ENCODE data around the gene WDR70. TPM values are rescaled to one million over a fixed set of nuclear protein-coding genes. Genes with fewer than 3 reads are reported as not detected.
"Not testable (repeated sequence)": the region's sequence is repeated elsewhere in the genome, so short reads cannot be mapped to it uniquely, and the experiment has no call there.

WDR70 gene
- total RNA-seq = 19.7 and 27.7 TPM in 2 replicates

GRCh38 chr5:37379100-37379628, at the start of gene WDR70:
Gene WDR70 (plus strand): TSS chr5:37379318. CDS start chr5:37379368, 50 bp downstream.
- DNase-seq (ENCODE audit: low read depth in 2 of 2) = peak; percentile 85 to 93

DNA sequence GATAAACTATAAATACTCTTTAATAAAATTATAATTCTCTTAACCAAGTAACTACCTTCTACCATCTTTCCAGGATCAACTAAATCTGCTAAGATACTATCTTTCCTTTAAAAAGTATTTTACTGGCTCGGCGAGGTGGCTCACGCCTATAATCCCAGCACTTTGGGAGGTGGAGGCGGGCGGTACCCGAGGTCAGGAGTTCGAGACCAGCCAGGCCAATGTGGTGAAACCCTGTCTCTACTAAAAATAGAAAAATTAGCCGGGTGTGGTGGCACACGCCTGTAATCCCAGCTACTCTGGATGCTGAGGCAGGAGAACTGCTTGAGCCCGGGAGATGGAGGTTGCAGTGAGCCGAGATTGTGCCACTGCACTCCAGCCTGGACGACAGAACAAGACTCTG, 44.4 kb upstream of the WDR70 start:
- DNase-seq (ENCODE audit: low read depth in 2 of 2) = not testable (repeated sequence)

DNA sequence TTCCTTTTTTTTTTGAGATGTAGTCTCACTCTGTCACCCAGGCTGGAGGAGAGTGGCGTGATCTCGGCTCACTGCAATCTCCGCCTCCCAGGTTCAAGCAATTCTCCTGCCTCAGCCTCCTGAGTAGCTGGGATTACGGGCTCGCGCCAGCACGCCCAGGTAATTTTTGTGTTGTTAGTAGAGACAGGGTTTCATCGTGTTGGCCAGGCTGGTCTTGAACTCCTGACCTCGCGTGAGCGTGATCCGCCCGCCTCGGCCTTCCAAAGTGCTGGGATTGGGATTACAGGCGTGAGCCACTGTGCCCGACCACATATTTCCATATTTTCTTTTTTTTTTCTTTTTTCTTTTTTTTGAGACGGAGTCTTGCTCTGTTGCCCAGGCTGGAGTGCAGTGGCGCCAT, 36.4 kb upstream of the WDR70 start:
- DNase-seq (ENCODE audit: low read depth in 2 of 2) = not testable (repeated sequence)

- DNase-seq (ENCODE audit: low read depth in 2 of 2) = no peak
Measured at GRCh38 chr5:37355161-37355560, 24.0 kb upstream of the WDR70 start.

DNA sequence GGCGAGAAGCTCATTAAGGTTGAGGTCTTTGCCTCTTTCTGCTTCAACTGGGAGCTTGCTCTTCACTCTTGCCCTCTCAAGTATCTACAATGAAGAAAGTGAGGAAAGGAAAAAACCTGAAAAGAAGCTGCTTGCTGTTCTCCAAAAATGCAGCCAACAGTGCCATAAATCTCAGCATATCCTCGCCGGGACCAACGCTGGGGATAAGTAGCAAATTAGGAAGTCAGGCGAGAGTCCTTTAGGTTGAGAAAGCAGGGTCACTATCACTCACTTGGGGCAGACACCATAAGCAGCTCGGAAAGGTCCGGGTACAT, 8.6 kb upstream of the WDR70 start:
- DNase-seq (ENCODE audit: low read depth in 2 of 2) = no peak

DNA sequence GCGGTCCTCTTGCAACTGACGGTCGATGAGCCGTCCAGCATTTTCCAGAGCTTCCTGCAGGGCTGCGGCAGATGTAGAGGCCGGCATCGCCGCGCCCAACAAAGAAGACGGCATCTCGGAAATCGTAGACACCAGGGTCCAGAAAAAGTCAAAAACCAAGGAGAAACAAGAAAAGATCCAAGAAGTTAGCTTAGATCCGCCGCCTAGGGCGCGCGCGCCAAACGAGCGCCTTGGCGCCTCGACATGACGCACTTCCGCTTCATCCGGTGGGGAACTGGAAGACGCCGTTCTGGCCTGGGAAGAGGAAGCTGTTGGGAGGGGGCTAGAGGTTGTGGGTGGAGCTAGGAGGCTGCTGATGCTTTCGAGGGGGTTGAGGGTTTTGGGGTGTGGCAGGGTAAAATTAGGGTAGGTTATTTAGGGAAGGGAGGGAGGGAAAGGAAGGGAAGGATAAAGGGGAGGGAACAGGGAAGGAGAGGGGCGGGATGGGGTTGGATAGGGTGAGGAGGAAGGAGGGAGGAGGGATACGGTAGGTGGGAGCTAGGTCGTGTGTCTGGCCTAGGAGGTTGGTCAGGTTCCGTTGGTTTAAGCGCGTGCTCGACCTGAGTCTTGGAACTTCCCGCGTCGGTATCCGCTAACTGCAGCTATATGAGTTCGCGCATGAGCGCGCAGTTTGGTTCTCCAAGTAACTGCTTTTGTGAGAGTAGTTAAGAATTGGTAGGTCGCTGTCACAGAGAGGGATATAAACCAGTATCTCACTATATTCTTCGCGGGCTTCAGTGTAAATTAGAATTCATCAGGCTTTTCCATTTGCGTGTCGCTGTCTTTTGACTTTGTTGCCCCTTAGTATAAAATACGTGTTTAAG, 8.0 kb upstream of the WDR70 start, which contains the start of gene NUP155:
Gene NUP155, minus strand, starts transcription at position 243 of the 863 bp plus-strand sequence. Its CDS starts 129 bp downstream, at position 114.
- peak; percentile 81 to 95 for DNase-seq (ENCODE audit: low read depth in 2 of 2)

DNA sequence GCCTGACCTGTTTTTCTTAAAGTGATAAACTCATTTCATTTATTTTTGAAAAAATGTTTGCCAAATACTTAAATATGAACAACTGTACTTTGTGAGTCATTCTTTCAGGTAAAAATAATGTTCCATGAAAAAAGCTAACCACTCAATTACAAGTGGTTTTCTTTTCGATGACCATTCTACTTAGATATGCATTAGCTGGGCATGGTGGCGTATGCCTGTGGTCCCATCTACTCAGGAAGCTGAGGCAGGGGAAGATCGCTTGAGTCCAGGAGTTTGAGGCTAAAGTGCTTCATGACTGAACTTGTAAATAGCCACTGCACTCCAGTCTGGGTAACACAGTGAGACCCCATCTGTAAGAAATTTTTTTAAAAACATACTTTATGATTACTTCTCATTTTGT, 4.0 kb upstream of the WDR70 start:
- DNase-seq (ENCODE audit: low read depth in 2 of 2) = no peak

GRCh38 chr5:37378066-37378465, 1.1 kb upstream of the WDR70 start:
- DNase-seq (ENCODE audit: low read depth in 2 of 2) = not testable (repeated sequence)

DNA sequence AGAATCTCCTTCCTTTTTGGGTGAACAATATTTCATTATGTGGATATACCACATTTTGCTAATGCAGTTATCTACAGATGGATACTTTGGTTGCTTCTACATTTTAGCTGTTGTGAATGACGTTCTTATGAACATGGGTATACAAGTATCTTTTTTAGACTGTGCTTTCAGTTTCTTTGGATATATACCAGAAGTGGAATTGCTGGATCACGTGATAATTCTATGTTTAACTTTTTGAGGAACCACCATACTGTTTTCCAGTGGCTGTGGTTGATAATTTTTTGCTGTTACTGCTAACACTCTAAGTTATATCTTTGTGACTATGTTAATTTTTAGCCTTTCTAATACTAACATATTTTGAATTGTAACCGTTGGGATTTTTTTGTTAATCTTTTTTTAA, 12.5 kb downstream of the WDR70 start:
- no peak for DNase-seq (ENCODE audit: low read depth in 2 of 2)

GRCh38 chr5:37396352-37396751, 17.2 kb downstream of the WDR70 start:
- no peak for DNase-seq (ENCODE audit: low read depth in 2 of 2)

DNA sequence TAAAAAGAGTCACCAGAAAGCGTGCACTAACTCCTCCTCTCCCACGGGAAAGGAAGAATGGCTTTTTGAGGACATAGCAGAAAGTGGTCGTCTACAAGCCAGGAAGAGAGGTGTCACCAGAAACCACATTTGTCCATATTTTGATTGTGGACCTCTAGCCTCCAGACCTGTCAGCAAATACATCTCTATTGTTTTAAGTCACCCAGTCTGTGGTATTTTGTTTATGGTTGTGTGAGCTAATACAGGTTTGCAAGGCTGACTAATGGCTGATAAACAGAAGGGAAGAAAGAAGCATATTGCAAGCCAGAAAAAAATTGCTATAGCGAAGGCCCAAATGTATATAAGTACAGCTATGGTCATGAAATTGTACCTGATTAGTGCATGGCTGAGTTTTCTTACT, 21.4 kb downstream of the WDR70 start:
- no peak for DNase-seq (ENCODE audit: low read depth in 2 of 2)

DNA sequence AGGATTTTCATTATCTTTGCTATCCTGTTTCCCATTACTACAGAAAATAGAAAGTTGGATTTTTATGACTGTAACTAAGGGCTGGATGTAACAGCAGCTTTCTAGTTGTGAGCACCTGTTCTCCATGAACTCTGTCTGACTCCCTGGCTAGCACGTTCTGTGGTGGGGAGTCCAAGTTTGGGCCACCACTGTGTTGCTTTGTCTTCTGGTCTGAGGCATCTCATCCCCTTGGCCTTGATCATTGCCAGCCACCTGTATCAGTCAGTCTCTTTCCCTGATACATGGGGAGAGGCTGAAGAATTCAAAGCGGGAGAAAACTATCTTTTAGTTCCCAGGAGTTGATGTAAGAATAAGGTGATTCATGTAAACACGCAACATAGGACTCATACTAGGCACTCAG, 33.4 kb downstream of the WDR70 start:
- no peak for DNase-seq (ENCODE audit: low read depth in 2 of 2)

GRCh38 chr5:37415456-37415855, 36.3 kb downstream of the WDR70 start:
- not testable (repeated sequence) for DNase-seq (ENCODE audit: low read depth in 2 of 2)

GRCh38 chr5:37417347-37417746, 38.2 kb downstream of the WDR70 start:
- DNase-seq (ENCODE audit: low read depth in 2 of 2) = no peak

DNA sequence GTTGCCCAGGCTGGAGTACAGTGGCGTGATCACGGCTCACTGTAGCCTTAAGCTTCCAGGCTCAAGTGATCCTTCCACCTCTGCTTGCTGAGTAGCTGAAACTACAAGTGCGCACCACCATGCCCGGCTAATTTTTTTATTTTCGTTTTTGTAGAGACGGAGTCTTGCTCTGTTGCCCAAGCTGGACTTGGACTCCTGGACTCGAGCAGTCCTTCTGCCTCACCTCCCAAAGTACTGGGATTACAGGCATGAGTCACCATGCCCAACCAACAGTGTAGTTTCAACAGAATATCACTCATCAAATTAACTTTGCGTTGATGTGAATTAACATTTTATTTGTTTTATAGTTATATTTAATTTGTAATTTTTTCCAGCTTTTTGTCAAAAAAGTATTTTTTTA, 45.3 kb downstream of the WDR70 start:
- no peak for DNase-seq (ENCODE audit: low read depth in 2 of 2)

DNA sequence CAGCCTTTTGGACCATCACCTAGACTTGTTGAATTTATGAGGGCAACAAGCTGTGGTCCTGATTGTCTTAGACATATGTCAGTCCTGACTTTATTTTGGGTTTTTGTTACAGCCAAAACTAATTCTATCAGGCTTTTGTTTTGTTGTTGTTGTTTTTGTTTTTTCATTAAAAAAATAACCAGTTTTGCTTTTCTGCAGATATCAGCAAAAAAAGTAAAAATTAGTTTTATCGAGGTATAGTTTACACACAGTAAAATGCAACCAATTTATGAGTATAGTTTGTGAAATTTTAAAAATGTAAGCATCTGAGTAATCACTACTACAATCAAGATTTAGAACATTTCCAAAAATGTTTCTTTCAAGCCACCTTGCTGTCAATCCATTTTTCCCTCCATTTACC, 48.9 kb downstream of the WDR70 start:
- no peak for DNase-seq (ENCODE audit: low read depth in 2 of 2)

GRCh38 chr5:37435261-37435660, 56.1 kb downstream of the WDR70 start:
- DNase-seq (ENCODE audit: low read depth in 2 of 2) = no peak

DNA sequence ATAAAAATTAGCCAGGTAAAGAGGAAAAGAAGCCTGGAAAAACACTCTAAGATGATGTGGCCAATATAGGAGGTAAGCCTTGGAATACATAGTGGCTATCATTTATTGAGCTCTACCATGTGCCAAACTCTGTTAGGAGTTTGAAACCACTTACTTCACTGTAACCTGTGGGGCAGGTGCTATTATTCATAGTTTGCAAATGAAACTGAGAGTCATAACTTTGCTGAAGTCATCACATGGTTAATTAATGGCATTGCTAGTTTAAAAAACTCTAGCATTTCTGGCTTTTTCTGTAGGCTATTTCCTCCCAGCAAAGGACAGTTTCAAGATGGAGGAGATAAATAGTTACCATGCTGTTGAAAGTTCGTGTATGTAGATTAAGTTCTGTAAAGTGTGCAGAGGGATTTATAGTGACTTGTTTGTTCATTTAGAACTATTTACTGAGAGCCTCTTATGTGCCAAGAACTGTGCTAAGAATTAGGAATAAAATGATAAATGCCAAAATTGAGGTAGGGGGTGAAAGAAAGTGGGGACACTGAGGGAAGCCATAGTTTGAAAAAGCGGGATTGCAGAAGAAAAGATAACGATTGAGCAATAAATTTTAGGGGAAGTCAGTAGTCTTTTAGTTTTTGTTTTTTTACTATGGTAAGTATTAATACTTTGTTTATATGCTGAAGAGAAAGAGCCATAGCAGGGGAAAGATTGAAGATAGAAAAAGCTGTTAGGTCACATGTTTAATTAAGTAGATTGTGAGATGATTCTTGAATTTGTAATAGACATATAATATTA, 57.2 kb downstream of the WDR70 start:
- no peak for DNase-seq (ENCODE audit: low read depth in 2 of 2)

GRCh38 chr5:37437711-37438110, 58.6 kb downstream of the WDR70 start:
- peak in 1 of 2 donors; percentile 1 for DNase-seq (ENCODE audit: low read depth in 2 of 2)

DNA sequence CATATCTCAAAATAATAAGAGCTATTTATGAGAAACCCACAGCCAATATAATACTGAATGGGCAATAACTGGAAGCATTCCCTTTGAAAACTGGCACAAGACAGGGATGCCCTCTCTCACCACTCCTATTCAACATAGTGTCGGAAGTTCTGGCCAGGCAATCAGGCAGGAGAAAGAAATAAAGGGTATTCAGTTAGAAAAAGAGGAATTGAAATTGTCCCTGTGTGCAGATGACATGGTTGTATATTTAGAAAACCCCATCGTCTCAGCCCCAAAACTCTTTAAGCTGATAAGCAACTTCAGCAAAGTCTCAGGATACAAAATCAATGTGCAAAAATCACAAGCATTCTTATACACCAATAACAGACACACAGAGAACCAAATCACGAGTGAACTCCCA, 66.7 kb downstream of the WDR70 start:
- DNase-seq (ENCODE audit: low read depth in 2 of 2) = not testable (repeated sequence)

DNA sequence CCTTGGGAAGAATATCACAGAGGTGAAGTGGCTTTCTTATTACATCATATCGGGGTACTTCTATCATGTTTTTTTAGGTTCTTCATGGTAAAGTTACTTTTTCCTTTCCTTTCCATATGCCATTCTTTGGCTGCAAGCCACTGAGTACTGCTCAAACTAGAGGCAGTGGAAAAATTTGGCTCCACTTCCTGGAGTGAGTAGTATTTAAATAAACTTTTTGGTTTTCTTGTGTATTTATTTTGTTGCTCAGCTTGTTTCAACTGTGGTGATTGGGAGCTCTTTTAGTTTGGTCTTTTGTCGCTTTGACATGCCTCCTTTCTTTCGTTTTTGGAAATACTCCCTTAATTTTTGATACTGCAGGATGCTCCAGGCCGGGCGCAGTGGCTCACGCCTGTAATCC, 69.8 kb downstream of the WDR70 start:
- DNase-seq (ENCODE audit: low read depth in 2 of 2) = no peak

- DNase-seq (ENCODE audit: low read depth in 2 of 2) = not testable (repeated sequence)
Measured at GRCh38 chr5:37451991-37452390, 72.9 kb downstream of the WDR70 start.

Measured in dermis microvascular lymphatic vessel endothelial cell (primary cell).